GM18502 (cell line): Measurements from ENCODE around the gene RERE.
"Not testable (repeated sequence)": the region's sequence is repeated elsewhere in the genome, so short reads cannot be mapped to it uniquely, and the experiment has no call there.

ENCODE experiments used
- ATAC-seq: cut with Tn5 transposase; IDR thresholded peaks from one replicate; pipeline ENCODE4 v1.9.1; 2021; ENCODE audit warnings: mild to moderate bottlenecking; ENCODE audit not compliant: unreplicated experiment, poor library complexity

The RERE gene

GRCh38 chr1:8809342-8809736 is 8.1 kb downstream of the RERE start:
- ATAC-seq: no peak

GRCh38 chr1:8807004-8807403 is 10.4 kb downstream of the RERE start:
- ATAC-seq: no peak

- ATAC-seq: no peak
These were observed 17.0 kb downstream of the RERE start for GRCh38 chr1:8800416-8800815.

GRCh38 chr1:8797216-8797615 is 20.2 kb downstream of the RERE start:
- ATAC-seq: no peak

GRCh38 chr1:8796812-8797211 is 20.6 kb downstream of the RERE start:
- ATAC-seq: no peak

GRCh38 chr1:8794605-8795004 is 22.8 kb downstream of the RERE start:
- ATAC-seq: no peak

GRCh38 chr1:8791819-8792218 is 25.6 kb downstream of the RERE start:
- no peak for ATAC-seq

- ATAC-seq: no peak
These were observed 26.5 kb downstream of the RERE start for GRCh38 chr1:8790987-8791386.

- no peak for ATAC-seq
These were observed 27.0 kb downstream of the RERE start for GRCh38 chr1:8790478-8790877.

- ATAC-seq: no peak
These were observed 27.9 kb downstream of the RERE start for GRCh38 chr1:8789314-8790214.

GRCh38 chr1:8787218-8787617 is 30.2 kb downstream of the RERE start:
- no peak for ATAC-seq

GRCh38 chr1:8786204-8786603 is 31.2 kb downstream of the RERE start:
- ATAC-seq: not testable (repeated sequence)

GRCh38 chr1:8782955-8783354 is 34.5 kb downstream of the RERE start:
- ATAC-seq: no peak

GRCh38 chr1:8782001-8782620 is 35.3 kb downstream of the RERE start:
- no peak for ATAC-seq

GRCh38 chr1:8780405-8780804 is 37.0 kb downstream of the RERE start:
- no peak for ATAC-seq

GRCh38 chr1:8777867-8778266 is 39.6 kb downstream of the RERE start:
- no peak for ATAC-seq

- ATAC-seq: no peak
These were observed 41.3 kb downstream of the RERE start for GRCh38 chr1:8776104-8776503.

- no peak for ATAC-seq
These were observed 50.4 kb downstream of the RERE start for GRCh38 chr1:8767006-8767405.

GRCh38 chr1:8765198-8765597 is 52.2 kb downstream of the RERE start:
- ATAC-seq: no peak

- no peak for ATAC-seq
These were observed 53.0 kb downstream of the RERE start for GRCh38 chr1:8764293-8764937.

GRCh38 chr1:8763888-8764287 is 53.6 kb downstream of the RERE start:
- no peak for ATAC-seq
